Lung microvascular endothelial cell (primary cell): ENCODE results near the gene MLXIPL. TPM values are rescaled to one million over a fixed set of nuclear protein-coding genes. Genes with fewer than 3 reads are reported as not detected.
"Not testable (repeated sequence)": the region's sequence is repeated elsewhere in the genome, so short reads cannot be mapped to it uniquely, and the experiment has no call there.

ENCODE experiments used
- DNase-seq, 2 donors: peaks; one replicate each; pipeline versions ENCODE4 v3.0.0 to v3.0.0-alpha.2; 2010; ENCODE audit warnings: low read depth in 2 of 2
- total RNA-seq: library from RNA; depleted of rRNA; stranded (reverse); fragments of >200 nt; gene quantifications from 2 replicates; pipeline ENCODE4 v1.2.1, GENCODE V29; 2014

MLXIPL gene
- total RNA-seq, 1 donor from 2014 or later = not detected

DNA sequence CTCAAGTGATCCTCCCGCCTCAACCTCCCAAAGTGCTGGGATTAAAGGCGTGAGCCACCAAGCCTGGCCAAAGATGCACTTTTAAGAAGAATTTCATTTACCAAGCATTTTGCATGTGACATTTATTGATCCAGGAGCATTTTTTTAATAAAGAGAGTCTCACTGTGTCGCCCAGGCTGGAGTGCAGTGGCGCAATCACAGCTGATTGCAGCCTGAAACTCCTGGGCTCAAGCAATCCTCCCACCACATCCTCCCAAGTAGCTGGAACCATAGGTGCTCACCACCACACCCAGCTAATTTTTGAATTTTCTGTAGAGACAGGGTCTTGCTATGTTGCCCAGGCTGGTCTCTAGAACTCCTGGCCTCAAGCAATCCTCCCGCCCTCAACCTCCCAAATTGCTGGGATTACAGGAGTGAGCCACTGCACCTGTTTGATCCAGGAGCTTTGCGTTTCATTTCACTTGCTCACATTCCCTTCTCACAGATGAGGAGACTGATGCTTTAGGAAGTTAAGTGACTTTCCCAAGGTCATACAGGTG lies 41.6 kb downstream of the MLXIPL start:
- no peak for DNase-seq

DNA sequence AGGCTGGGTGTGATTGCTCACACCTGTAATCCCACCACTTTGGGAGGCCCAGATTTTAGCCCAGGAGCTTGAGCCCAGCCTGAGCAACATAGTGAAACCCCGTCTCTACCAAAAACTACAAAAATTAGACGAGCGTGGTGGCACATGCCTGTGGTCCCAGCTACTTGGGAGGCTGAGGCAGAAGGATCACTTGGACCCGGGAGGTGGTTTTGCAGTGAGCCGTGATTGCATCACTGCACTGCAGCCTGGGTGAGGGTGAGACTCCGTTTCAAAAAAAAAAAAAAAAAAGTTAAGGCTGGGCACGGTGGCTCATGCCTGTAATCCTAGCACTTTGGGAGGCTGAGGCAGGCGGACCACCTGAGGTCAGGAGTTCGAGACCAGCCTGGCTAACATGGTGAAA lies 43.3 kb downstream of the MLXIPL start:
- not testable (repeated sequence) for DNase-seq

DNA sequence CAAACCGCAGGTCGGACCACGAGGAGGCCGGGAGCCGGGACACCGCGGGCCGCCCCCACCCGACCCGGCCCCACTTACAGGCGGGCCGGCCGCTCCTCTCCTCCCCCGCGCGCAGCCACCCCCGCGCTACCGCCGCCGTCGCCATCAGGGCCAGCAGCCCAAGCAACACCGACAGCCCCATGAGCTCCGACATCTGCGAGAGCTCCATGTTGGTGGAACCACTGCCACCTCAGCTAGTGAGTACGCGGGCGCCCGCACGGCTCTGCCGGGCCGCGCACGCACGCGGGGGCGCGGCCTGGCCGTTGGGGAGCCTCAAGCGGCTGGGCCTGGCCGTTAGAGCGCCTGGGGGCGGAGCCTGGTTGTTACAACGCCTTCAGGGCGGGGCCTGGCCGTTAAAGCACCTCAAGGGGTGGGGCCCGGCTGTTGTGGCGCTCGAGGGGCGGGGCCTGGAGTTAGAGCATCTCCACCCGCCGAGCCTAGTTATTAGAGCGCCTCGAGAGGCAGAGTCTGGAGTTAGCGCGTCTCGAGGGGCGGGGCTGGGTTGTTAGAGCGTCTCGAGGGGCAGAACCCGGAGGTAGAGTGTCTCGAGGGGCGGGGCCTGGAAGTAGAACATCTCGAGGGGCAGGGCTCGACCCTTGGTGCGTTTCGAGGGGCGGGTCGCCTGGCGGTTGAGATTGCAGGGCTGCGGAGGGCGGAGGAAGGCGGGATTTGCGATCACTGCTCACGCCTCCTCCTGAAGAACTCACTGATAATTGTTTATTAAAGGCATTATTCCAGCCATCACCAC lies 45.8 kb downstream of the MLXIPL start, which contains the start of gene TBL2:
TSS of gene TBL2 (minus strand) at position 238 of the 787 bp plus-strand sequence. CDS start at position 208, 30 bp downstream.
- peak; percentile 98 to 99 for DNase-seq

DNA sequence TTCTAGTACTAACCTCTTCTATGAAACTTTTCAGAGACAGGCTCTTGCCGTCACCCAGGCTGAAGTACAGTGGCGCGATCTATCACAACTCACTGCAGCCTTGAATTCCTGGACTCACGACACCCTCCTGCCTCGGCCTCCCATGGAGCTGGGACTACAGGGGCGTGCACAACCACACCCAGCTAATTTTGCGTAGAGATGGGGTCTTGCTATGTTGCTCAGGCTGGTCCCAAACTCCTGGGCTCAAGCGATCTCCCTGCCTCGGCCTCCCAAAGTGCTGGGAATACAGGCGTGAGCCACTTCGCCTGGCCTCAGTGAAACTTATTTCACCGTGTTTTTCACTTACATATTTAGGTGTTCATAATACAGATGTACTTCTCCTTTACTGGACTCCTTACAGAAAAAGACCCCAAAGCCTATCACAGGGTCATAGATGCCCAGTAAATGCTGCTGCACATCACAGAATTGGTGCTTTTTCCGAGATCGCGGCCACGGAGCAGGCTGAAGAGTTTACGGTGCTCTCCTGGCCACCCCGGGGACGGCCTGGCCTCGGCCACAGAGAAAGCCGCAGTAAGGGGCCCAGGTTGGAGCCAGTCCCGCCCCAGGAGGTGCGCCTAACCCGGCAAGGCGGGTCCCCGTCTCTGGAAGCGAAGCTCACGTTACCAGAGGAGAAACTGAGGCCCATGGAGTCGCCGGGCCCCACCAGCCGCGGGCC lies 46.5 kb downstream of the MLXIPL start:
- peak; percentile 23 to 35 for DNase-seq

DNA sequence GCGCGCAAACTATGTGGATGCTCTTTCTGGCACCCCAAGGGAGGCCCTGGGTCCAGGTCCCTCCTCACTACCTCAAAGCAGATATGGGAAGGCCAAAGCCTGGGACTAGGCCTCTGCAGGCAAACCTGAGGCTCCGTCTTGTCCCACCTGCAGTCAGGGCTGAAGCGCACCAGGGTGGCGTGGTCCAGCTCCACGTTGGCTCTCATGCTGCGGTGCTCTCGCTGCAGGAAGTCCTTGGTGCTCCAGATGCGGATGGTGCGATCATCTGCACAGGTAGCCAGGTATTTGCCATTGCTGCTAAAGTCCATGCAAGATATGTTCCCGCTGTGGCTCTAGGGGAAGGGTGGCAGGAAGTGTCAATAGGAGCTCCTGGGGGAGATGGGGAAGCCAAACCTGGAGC lies 50.5 kb downstream of the MLXIPL start:
- no peak for DNase-seq

DNA sequence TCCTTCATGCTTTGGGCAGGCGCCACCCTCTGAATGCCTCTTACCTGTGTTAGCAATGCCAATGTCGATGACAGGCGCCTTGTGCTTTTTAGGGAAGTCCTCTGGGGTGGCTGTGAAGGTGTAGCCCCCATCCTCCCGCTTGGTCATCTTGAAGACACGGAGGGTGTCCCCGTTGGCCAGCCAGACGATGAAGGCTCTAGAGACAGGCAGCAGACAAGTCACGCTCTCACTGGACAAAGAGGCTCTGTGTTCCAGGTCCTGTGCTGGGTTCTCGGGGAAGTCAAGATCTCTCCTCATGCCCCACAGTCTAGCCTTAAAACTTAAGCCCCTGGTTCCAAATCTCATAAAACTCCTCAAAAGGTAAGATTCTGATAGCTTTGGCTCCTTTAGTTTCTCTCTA lies 51.0 kb downstream of the MLXIPL start:
- DNase-seq = no peak

DNA sequence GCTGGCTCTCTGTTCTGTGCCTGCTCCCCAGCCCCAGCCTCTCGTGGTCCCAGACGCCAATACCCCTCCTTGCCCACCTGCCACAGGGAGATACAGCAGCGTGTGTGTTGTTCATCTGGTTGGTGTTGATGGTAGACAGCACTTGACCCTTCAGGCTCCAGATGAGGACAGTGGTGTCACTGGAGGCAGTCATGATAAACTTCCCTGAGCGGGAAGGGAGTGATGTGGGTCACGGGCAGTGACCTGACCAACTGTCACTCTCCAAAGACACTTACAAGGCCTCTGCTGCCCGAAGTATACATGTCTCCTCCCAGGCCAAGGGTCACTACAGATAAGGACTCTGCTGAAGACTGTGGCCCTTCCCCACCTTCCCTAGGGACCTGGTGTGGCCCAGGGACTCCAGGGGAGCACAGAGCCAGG lies 51.5 kb downstream of the MLXIPL start:
- DNase-seq = no peak

DNA sequence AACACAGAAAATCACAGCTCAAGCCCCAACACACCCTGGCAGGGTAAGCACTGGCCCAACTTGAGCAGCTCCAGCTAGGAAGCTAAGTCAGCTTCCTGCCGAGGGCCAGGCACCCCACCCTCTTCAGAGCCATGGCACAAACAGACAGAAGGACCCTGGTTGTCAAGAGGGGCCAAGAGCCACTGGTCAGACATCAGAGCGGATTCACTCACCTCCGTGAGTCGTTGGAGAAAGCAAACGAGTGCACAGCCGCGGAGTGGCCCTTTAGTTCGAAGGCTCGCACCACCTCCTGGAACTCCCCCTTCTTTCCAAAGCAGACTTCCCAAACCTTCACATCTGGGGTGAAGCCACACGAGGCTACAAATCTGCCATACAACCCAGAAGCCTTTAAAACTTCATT lies 53.3 kb downstream of the MLXIPL start:
- no peak for DNase-seq

DNA sequence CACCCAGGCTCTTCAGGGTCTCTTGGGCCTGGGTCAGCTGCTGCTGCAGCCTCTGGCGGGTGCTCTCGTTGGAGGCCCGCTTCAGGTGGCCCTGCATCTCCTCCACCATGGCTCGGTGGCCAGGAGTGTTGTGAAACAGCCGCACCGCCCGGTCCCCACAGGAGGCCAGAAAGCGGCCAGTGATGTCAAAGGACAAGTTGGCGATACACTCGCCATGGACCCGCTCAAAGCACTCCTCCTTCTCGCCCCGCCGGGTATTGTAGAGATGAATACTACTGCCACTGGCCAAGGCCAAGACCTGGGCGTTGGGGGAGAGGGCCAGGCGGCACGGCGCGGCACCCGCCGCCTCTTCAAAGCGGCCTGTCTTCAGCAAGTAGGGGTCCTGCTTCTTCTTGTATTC lies 53.8 kb downstream of the MLXIPL start:
- DNase-seq = no peak

DNA sequence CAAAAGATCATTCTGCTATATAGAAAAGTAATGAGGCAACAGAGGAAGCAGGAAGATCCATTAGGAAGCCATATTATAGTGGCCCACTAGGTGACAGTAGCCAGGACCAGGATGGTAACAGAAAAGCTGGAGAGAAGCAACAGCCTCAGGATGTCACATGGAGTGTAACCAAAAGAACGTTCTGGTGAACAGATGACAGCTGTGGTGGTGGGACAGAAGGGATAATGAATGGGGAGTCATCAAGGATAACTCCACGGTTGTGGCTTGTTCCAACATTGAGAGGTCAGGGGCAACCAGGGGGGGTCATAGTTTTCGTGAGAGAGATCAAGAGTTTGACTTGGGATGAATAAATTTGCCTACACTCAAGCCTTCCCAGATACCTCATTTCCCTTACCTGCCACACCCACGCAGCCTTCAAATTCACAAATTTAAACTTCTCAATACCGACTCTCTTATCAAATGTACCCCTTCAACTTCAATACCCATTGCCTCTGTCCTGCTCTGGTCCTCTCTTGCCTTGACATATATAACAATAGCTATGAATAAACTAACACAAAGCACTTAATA lies 55.2 kb downstream of the MLXIPL start:
- no peak for DNase-seq

DNA sequence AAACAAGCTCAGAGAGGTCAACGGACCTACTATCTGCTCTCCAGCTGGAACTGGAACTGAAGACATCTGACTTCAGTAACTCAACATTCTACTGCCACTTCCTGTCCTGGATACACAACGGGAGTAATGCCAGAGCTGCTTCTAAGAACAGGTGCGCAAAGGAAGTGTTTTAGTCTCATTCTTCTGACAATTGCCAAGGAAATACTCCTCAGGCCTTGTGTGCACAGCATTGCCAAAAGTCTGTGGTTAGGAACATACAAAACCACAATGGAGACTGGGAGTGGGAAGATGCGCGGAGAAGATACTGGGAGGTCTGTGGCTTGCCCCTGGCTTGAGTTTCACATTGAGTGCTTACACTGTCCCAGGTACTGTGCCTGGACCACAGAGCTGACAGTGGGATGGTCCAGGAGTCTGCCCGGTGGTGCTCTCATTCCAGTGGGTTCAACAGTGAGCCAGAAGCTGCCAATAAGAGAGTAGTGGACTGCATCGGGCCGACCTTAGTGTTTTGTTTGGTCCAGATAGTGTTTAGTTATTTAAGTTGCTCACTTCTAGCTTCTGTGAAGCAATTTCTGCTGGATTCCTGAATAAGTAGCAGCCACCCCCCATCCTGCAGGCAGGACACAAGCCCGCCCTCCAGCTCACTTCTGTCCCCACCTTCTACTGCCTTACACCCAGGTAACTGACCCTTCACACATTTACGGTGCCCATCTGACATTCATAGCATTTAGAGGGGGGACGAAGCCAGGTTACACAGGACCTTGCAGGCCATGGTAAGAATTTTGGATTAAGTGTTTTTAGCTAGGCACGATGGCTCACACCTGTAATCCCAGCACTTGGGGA lies 56.3 kb downstream of the MLXIPL start:
- DNase-seq = no peak

DNA sequence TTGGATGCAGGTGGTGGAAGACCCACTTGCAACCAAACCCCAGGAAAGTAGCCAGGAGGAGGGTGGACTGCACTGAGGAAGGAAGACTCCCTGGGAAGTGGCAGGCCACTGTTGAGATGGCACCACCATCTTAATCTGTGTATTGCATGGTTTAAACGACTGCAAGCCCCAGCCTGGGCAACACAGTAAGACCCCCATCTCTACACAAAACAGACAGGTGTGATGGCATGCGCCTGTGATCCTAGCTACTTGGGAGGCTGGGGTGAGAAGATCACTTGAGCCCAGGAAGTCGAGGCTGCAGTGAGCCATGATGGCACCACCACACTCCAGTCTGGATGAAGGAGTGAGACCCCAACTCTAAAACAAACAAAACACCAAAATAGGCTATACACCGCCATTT lies 57.2 kb downstream of the MLXIPL start:
- no peak for DNase-seq

DNA sequence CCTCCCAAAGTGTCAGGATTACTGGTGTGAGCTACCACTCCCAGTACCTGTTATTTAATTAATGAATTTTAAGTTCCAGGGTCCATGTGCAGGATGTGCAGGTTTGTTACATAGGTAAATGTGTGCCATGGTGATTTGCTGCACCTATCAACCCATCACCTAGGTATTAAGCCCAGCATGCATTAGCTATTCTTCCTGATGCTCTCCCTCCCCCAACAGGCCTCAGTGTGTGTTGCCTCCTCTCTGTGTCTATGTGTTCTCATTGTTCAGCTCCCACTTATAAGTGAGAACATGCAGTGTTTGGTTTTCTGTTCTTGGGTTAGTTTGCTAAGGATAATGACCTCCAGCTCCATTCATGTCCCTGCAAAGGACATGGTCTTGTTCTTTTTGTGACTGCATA lies 57.9 kb downstream of the MLXIPL start:
- DNase-seq = not testable (repeated sequence)

DNA sequence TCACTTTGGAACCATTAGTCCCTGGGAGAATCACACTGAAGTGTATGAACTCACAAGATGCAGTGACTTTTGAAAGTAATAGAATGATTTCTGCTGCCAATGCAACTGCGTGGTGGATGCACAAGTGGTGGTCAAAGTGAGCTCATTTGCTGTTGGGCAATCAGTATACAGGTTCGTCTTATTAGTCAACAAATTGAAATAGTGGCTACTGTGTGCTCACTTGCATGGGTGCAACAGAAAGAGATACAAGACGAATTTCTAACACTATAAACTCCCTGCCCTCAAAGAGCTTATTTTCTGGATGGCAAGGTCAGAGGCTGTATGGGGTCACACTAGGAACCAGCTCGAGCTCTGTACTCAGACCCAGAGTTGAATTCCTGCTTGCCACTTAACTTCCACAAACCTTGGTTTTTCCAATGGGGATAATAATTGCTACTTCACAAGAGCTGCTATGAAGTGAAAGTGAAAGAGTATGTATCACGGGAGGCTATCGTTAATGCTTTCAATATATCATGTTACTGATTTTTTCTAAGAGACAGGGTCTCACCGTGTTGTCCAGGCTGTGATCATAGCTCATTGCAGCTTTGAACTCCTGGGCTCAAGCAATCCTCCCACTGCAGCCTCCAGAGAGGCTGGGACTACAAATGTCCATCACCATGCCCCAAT lies 58.5 kb downstream of the MLXIPL start:
- DNase-seq = peak; percentile 34 to 49

DNA sequence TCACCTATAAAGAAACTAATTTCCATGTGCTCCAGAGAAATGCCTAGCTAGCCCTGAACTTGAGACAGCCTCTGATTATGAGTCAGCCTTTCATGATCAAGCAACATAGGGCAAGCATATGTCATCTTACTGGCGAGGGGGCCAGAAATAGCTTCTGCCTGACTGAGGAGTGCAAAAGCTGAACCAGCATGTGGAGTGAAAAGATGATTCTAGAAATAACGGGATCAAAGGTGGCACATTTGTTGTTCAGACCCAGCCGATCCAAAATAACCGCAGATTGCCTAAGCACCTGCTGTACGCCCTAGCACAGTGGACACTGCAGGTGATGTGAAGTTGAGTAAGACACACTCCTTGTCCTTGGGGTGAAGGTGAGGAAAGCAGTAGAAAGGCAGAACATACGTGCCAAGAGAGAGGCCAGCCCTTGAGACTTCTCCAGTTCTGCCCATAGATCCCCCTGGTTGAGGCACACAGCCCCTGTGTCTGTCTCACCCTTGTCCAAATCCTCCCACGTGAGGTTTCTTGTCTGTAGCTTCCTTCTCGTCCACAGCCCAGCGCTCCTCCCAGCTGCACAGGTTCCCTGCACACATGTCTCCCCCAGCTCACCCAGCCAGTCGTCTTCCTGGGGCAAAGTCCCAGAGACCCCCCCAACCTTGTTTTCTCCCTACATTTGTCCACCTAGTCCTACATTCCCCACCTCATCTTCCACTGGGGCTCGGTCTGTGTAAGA lies 64.0 kb downstream of the MLXIPL start:
- DNase-seq = peak in 1 of 2 donors; percentile 74

DNA sequence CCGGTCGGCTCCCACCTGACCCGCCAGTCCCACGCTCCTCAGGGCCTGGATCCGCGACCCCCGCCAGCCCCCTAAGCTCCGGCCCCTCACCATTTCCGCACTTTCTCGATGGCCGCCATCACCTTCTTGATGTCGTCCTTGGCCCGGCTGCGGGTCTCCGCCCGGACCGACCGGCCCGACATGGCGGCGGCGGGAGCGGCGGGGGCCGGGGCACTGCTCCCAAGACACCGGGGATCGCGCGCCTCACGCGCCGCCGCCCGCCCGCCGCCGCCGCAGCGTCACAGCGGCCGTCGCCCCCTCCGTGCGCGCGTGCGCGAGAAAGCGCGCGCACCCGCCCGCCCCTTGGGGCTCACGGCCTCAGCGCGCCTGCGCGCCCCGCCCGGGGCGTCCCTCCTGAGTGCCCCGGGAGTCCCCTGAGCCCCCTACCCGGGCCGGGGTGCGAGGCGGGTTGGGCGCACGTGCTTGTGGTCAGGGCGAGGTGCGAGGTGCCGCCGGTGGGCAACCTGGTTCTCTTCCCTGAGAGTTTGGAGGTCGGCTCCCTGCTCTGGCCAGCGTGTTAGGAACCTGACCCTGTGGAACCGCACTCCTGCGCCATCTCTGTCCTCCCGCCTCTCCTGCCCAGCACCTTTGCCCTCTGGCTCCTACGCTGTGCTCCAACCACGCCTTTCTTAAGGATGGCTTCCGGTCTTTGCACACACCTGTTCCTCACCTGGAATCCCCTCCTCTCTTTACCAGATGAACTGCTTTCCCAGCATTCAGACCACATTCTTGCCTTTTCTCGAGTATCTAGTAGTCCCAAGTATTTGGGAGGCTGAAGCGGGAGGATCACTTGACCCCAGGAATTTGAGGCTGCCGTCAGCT lies 66.7 kb downstream of the MLXIPL start, which contains the start of gene BCL7B:
TSS of gene BCL7B (minus strand) at position 294 of the 861 bp plus-strand sequence. CDS start at position 182, 112 bp downstream.
- DNase-seq = peak; percentile 74 to 79

DNA sequence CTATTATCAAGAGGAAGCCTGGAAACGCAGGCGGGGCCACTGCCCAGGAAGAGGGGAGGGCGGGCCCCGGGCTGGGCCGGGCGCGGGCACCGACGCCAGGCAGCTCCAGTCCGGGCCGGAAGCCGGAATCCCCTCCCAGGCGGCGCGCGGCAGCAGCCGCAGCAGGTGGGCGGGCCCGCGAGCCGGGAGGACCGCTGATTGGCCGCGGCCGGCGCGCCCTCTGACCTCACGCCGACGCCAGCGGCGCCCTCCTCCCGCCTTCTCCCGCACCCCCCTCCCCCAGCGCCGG lies 67.3 kb downstream of the MLXIPL start:
- peak; percentile 95 to 97 for DNase-seq

DNA sequence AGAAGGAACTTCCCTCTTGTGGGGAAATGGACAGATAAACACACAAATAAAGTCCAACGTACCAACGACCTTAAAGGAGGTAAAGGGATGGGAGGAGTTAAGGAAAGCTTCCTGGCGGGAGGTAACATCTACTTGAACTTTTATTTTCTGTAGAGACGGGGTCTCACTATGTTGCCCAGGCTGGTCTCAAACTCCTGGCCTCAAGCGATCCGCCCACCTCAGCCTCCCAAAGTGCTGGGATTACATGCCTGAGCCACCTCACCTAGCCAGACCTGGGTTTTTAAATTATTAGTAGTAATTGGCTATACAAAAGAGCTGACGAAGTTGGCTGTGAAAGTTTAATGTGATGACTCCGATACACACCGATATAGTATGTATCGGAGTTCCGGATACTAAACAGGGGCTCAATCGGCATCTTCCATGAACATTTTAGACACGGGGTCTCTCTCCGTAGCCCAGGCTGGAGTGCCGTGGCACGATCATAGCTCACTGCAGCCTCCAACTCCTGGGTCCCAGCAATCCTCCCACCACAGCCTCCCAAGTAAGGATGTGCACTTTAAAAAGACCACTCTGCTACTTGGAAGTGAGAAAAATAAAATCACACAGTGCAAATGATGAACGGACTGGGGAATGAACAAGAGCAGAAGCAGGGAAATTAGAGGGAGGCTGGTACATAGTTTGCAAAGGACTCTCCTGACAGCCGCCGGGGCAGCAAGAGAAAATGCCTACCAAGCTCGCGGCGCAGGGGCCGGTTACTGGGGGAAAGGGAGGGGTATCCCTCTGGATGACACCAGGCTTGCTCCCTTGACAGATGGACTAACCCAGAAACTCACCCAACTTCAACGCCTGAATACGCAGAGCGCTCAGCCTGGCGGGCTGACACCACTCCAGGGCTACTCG lies 67.9 kb downstream of the MLXIPL start:
- peak in 1 of 2 donors; percentile 16 for DNase-seq
